Mucosa of descending colon (tissue), 3 donors: ENCODE data around the gene DPEP1. TPM values are rescaled to one million over a fixed set of nuclear protein-coding genes. Genes with fewer than 3 reads are reported as not detected.
"Not testable (repeated sequence)": the region's sequence is repeated elsewhere in the genome, so short reads cannot be mapped to it uniquely, and the experiment has no call there.

Experiments
- ATAC-seq: fragments of 200-7000 bp; cut with Tn5 transposase; one replicate; pipeline ENCODE4 v1.9.1; 2020; ENCODE audit warnings: mild to moderate bottlenecking, moderate library complexity
- DNase-seq, 3 donors: peaks; one replicate each; pipeline ENCODE4 v3.0.0-alpha.2; 2020
- H3K36me3 ChIP-seq: fragments of 200-600 bp; one replicate; pipeline ENCODE4 v1.8.0; 2021; ENCODE audit warnings: low read depth, mild to moderate bottlenecking
- H3K4me1 ChIP-seq: fragments of 200-600 bp; one replicate; pipeline ENCODE4 v1.8.0; 2021; ENCODE audit warnings: low read depth, mild to moderate bottlenecking
- H3K4me3 ChIP-seq: fragments of 200-600 bp; one replicate; pipeline ENCODE4 v1.8.0; 2021; ENCODE audit warnings: mild to moderate bottlenecking
- H3K9me3 ChIP-seq: fragments of 200-600 bp; one replicate; pipeline ENCODE4 v1.8.0; 2021; ENCODE audit warnings: mild to moderate bottlenecking
- intact Hi-C, 2 donors: fragments of 100-400 bp; cut with DNase I in 1 of 2; cut with micrococcal nuclease in 1 of 2; formaldehyde crosslinking; loops; one replicate each; pipeline versions ENCODE4 v1.11.0 to v1.11.1; 2022; cut with DNase I, micrococcal nuclease
- total RNA-seq, 3 donors: library from RNA; stranded (reverse); fragmentation: NEBNext Ultra II Directional in 2 of 3; extraction: Animal tissue kit (Norgen Biotek cat#: 25700) in 2 of 3; gene quantifications; one replicate each; pipeline versions ENCODE4 v1.2.1 to v1.2.4, GENCODE V29; 2021 to 2023
- TF ChIP-seq, protein P1 (sequence below): fragments of 200-600 bp; IDR thresholded peaks from one replicate; pipeline ENCODE4 v1.8.0; 2022; ENCODE audit warnings: antibody characterized with exemption, mild to moderate bottlenecking
- donor health status: DM: no; HTN: no; CAD: no; lungs with moderate emphysema.
- donor health status: DM: no; HTN: no; CAD: no.
- donor health status: DM: no; HTN: yes; CAD: no.

Gene DPEP1
- total RNA-seq, 3 donors from 2014 or later = 0.28 to 2.0 TPM; not detected in 1

DNA sequence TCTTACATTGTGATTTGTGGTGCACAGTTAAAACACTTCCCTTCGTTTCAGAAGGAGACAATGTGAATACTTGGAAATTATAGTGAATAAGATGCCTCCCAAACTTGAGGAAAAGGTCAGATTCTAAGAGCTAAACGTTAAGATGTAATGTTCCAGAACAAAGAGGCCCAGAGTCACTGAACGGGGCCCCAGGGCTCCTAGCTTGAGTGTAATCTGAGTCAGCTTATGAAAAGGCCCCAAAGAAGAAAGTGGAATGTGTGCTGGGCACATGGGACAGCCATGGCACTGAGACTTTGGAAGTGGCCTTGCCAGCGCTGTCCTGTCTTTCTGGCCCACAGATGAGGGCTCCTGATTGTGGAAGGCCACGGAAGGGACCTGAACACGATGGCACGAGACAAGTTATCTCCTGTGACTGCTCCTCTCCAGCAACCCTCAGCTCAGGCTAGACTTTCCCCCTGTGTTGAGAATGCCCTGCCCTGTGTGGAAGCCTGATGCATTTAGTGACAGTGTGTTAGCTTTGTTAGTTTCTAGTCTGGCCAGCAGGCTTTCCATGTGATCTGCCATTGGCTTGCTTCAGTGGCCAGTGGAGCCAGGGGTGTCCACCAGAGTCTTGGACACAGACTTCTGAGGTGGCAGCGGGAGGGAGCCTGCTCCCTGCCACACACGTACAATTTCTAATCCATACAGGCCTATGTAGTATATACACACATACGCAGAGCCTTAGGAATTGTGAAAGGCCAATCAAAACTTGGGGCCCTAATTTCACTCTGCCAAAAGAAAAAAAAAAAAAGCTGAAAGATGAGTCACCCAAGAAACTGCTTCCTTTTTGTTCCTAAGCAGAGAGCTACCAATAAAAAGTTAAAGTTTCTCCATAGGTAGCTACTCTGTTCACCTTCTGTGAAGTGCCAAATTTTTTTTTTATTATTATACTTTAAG is 57.3 kb downstream of the DPEP1 start:
- Histone ChIP-seq H3K9me3 (peaks cover 5% of the 10 kb centered on the region), H3K4me3 (no peak overlapping the region), H3K4me1 (no peaks in the 10 kb centered on the region), H3K36me3 (no peaks in the 10 kb centered on the region)
- intact Hi-C loops = no loop called here
- DNase-seq (no peak), ATAC-seq (peak; percentile 37)
- TF ChIP-seq, protein P1, sequence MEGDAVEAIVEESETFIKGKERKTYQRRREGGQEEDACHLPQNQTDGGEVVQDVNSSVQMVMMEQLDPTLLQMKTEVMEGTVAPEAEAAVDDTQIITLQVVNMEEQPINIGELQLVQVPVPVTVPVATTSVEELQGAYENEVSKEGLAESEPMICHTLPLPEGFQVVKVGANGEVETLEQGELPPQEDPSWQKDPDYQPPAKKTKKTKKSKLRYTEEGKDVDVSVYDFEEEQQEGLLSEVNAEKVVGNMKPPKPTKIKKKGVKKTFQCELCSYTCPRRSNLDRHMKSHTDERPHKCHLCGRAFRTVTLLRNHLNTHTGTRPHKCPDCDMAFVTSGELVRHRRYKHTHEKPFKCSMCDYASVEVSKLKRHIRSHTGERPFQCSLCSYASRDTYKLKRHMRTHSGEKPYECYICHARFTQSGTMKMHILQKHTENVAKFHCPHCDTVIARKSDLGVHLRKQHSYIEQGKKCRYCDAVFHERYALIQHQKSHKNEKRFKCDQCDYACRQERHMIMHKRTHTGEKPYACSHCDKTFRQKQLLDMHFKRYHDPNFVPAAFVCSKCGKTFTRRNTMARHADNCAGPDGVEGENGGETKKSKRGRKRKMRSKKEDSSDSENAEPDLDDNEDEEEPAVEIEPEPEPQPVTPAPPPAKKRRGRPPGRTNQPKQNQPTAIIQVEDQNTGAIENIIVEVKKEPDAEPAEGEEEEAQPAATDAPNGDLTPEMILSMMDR = no peak

DNA sequence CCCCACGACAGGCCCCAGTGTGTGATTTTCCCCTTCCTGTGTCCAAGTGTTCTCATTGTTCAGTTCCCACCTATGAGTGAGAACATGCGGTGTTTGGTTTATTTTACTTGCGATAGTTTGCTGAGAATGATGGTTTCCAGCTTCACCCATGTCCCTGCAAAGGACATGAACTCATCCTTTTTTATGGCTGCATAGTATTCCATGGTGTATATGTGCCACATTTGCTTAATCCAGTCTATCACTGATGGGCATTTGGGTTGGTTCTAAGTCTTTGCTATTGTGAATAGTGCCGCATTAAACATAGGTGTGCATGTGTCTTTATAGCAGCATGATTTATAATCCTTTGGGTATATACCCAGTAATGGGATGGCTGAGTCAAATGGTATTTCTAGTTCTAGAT is 58.1 kb downstream of the DPEP1 start:
- H3K9me3 ChIP-seq, ATAC-seq, intact Hi-C loops, DNase-seq, H3K36me3 ChIP-seq, H3K4me1 ChIP-seq, H3K4me3 ChIP-seq: not testable (repeated sequence)

DNA sequence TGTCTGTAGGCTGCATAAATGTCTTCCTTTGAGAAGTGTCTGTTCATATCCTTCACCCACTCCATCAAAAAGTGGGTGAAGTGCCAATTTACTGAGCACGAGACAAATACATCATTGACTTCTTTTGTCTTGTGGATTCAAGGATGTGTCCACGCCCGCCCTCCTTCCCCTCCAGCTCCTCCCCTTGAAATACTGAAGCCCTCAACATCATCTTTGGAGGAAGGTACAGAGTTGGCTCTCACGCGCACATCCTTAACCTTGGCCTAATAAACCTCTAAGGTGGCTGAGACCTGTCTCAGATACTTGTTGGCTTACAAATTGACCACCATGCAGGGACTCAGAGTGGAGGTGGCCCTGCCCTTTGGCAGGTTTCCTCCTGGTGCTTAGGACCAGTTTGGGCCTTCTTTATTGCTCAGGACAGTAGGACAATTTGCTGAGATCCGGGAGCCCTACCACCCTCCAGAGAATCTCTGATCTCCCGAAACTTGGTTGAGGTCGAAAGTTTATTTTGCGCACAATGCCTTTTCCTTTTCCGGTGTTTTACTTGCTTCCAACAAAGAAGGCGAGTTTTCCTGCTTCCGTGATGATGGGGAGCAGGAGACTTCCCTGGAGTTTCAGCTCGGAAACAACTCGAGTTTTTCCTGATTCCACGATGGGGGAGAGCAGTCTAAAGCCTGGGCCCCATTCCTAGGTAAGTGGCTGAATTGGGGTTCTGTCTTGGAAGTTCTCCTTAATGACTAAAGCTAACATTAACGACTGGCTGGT is 58.9 kb downstream of the DPEP1 start:
- H3K36me3 ChIP-seq = no peaks in the 10 kb centered on the region
- H3K9me3 ChIP-seq = no peaks in the 10 kb centered on the region
- no peak overlapping the region for H3K4me3 ChIP-seq
- H3K4me1 ChIP-seq = no peaks in the 10 kb centered on the region
- intact Hi-C loops = no loop called here
- no peak for DNase-seq
- TF ChIP-seq, protein P1 = no peak
- no peak for ATAC-seq

DNA sequence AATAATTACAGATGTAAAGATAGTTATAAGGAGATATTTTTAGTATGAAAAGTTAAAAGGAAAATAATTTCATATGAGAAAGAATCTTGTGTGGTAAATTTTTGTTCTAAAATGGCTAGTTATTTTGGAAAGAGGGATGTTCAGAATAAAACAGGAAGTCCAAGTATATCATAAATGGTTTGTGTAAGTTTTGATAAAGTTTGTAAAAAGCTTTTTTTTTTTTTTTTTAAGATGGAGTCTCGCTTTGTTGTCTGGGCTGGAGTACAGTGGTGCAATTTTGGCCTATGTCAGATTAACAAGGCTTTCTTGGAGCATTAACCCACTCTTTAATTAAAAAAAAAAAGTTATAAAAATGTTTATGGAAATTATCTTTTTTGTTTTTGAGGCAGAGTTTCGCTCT is 64.8 kb downstream of the DPEP1 start:
- peaks cover 4% of the 10 kb centered on the region for H3K9me3 ChIP-seq
- no peaks in the 10 kb centered on the region for H3K4me1 ChIP-seq
- ATAC-seq (no peak), DNase-seq (no peak)
- intact Hi-C loops = no loop called here
- TF ChIP-seq, protein P1 = no peak
- H3K36me3 ChIP-seq = no peaks in the 10 kb centered on the region
- no peak overlapping the region for H3K4me3 ChIP-seq

DNA sequence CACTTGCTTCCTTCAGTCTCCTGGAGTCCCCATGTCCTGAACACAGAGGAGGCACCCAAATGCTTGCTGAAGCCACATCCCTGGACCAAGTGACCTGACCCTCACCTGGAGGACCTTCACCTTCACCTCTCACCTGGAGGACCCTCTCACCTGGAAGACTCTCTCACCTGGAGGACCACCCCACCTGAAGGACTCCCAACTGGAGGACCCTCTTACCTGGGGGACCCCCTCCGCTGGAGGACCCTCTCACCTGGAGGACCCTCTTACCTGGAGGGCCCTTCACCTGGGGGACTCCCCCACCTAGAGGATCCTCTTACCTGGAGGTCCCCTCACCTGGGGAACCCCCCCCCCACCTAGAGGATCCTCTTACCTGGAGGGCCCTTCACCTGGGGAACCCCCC is 72.5 kb downstream of the DPEP1 start:
- DNase-seq (no peak), ATAC-seq (no peak)
- TF ChIP-seq, protein P1 = no peak
- Histone ChIP-seq H3K4me1 (peaks cover 17% of the 10 kb centered on the region), H3K9me3 (no peaks in the 10 kb centered on the region), H3K4me3 (no peak overlapping the region), H3K36me3 (no peaks in the 10 kb centered on the region)
- intact Hi-C loops = no loop called here

DNA sequence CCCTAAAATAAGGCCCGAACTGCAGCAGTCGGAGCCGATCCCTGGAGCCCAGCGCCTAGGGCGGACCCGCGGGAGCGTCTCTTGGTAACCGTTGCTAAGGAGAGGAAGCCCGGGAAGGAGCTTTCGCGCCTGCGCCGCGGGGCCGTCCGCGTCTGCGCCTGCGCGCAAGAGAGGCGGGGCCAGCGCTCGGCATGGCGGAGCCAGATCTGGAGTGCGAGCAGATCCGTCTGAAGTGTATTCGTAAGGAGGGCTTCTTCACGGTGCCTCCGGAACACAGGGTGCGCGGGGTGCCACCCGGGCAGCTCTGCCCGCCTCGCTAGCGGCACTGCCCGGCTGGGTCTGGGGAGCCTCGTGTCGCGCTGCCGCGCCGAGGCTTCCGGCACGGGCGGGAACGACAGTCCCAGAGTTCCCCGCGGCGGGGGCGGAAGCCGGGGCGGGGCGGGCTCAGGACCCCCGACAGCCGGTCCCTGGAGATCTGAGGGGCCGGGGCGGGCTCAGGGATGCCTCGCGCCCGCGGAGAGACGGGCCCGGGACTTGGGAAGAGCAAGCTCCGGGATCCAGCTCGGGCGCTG is 73.2 kb downstream of the DPEP1 start, which contains the start of gene CDK10:
CDK10 (plus strand) TSS at position 170 of the 572 bp plus-strand sequence; CDS start at position 192, 22 bp downstream.
- H3K4me1 ChIP-seq = peaks cover 17% of the 10 kb centered on the region
- intact Hi-C loops = no loop called here

More for the DNA sequence above, 73.2 kb downstream of the DPEP1 start, which contains the start of gene CDK10:
- TF ChIP-seq, protein P1 = no peak
- Histone ChIP-seq H3K4me3 (peak within 1 kb of the TSS; percentile 92), H3K36me3 (no peaks in the 10 kb centered on the region), H3K9me3 (no peaks in the 10 kb centered on the region)
- peak; percentile 91 to 96 (median 96) for DNase-seq
- ATAC-seq = peak; percentile 86
